HEK293 (cell line): Measurements from ENCODE around the gene SNHG17.

ENCODE experiments used
- CTCF ChIA-PET: fragments of 350-600 bp; formaldehyde crosslinking; extraction: SDS; loops from one replicate; lab custom pipeline; 2021; ENCODE audit warnings: antibody characterized with exemption; lab: Yijun Ruan, JAX
- POLR2A ChIA-PET: fragments of 300-600 bp; formaldehyde crosslinking; extraction: SDS; loops from one replicate; lab custom pipeline; 2020; ENCODE audit warnings: antibody characterized with exemption, inconsistent platforms; lab: Yijun Ruan, JAX
- H3K27ac ChIP-seq: fragments of 200-500 bp; sonication (Bioruptor generic); 2 replicates; pipeline ENCODE4 v1.5.1; 2014; ENCODE audit warnings: low read depth, low read length, control low read depth, inconsistent platforms; ENCODE audit errors: extremely low read depth
- H3K36me3 ChIP-seq, 2 experiments: fragments of 200-500 bp in 1 of 2; sonication (Bioruptor generic) in 1 of 2; 1 replicate in 1 of 2; 2 replicates in 1 of 2; pipeline ENCODE4 v1.5.1; 2014 to 2017; ENCODE audit warnings: inconsistent platforms in 2 of 2, low read length in 2 of 2; ENCODE audit not compliant: control insufficient read depth in 2 of 2, insufficient read depth in 1 of 2
- H3K4me1 ChIP-seq: fragments of 200-500 bp; sonication (Bioruptor generic); 2 replicates; pipeline ENCODE4 v1.5.1; 2014; ENCODE audit warnings: mild to moderate bottlenecking, low read length, inconsistent platforms; ENCODE audit not compliant: control insufficient read depth, insufficient read depth
- H3K4me3 ChIP-seq: 2 replicates; pipeline ENCODE4 v1.5.1; 2011; ENCODE audit warnings: low read depth, mild to moderate bottlenecking, control low read depth, low read length, moderate library complexity
- H3K9me3 ChIP-seq: fragments of 200-500 bp; sonication (Bioruptor generic); 2 replicates; pipeline ENCODE4 v1.5.1; 2014; ENCODE audit warnings: low read depth, low read length, inconsistent platforms; ENCODE audit not compliant: control insufficient read depth, insufficient read depth
- AEBP2 ChIP-seq: fragments of 450-650 bp; formaldehyde crosslinking; IDR thresholded peaks from 2 replicates; pipeline ENCODE4 v1.5.1; 2016; ENCODE audit warnings: missing biosample characterization, missing genetic modification characterization, borderline replicate concordance
- MZF1 ChIP-seq: fragments of 450-650 bp; formaldehyde crosslinking; IDR thresholded peaks from 2 replicates; pipeline ENCODE4 v1.5.1; 2017; ENCODE audit warnings: missing biosample characterization, missing genetic modification characterization, borderline replicate concordance
- OVOL3 ChIP-seq: fragments of 450-650 bp; formaldehyde crosslinking; IDR thresholded peaks from 2 replicates; pipeline ENCODE4 v1.5.1; 2016; ENCODE audit warnings: missing biosample characterization, missing genetic modification characterization
- PRDM2 ChIP-seq: fragments of 450-650 bp; formaldehyde crosslinking; IDR thresholded peaks from 2 replicates; pipeline ENCODE4 v1.5.1; 2016; ENCODE audit warnings: missing biosample characterization, missing genetic modification characterization, borderline replicate concordance
- SETDB1 ChIP-seq: IDR thresholded peaks from one replicate; pipeline ENCODE4 v1.6.1; 2017; ENCODE audit warnings: mild to moderate bottlenecking, low read length, moderate library complexity, mixed read lengths; ENCODE audit not compliant: insufficient read length
- SP2 ChIP-seq: fragments of 450-650 bp; formaldehyde crosslinking; IDR thresholded peaks from 2 replicates; pipeline ENCODE4 v1.5.1; 2016; ENCODE audit warnings: missing biosample characterization, missing genetic modification characterization
- ZBTB1 ChIP-seq: fragments of 450-650 bp; formaldehyde crosslinking; IDR thresholded peaks from 2 replicates; pipeline ENCODE4 v1.5.1; 2016; ENCODE audit warnings: missing biosample characterization, missing genetic modification characterization
- ZNF138 ChIP-seq: fragments of 450-650 bp; formaldehyde crosslinking; IDR thresholded peaks from 2 replicates; pipeline ENCODE4 v1.5.1; 2016; ENCODE audit warnings: missing biosample characterization, missing genetic modification characterization, borderline replicate concordance
- ZNF169 ChIP-seq: fragments of 450-650 bp; formaldehyde crosslinking; IDR thresholded peaks from 2 replicates; pipeline ENCODE4 v1.5.1; 2016; ENCODE audit warnings: missing biosample characterization, missing genetic modification characterization
- ZNF202 ChIP-seq: fragments of 450-650 bp; formaldehyde crosslinking; IDR thresholded peaks from 2 replicates; pipeline ENCODE4 v1.5.1; 2016; ENCODE audit warnings: missing biosample characterization, missing genetic modification characterization, borderline replicate concordance
- ZNF341 ChIP-seq: fragments of 450-650 bp; formaldehyde crosslinking; IDR thresholded peaks from 2 replicates; pipeline ENCODE4; 2016; ENCODE audit warnings: low read depth, missing biosample characterization, missing genetic modification characterization
- ZNF350 ChIP-seq: fragments of 450-650 bp; formaldehyde crosslinking; IDR thresholded peaks from 2 replicates; pipeline ENCODE4 v1.5.0; 2017; ENCODE audit warnings: missing biosample characterization, mild to moderate bottlenecking, missing genetic modification characterization
- ZNF366 ChIP-seq: fragments of 450-650 bp; formaldehyde crosslinking; conservative IDR thresholded peaks from 2 replicates; pipeline ENCODE4 v1.5.1; 2016; ENCODE audit warnings: missing biosample characterization, missing genetic modification characterization
- ZNF521 ChIP-seq: fragments of 450-650 bp; formaldehyde crosslinking; IDR thresholded peaks from 2 replicates; pipeline ENCODE4 v1.5.1; 2017; ENCODE audit warnings: missing biosample characterization, mild to moderate bottlenecking, missing genetic modification characterization
- ZNF548 ChIP-seq: fragments of 450-650 bp; formaldehyde crosslinking; IDR thresholded peaks from 2 replicates; pipeline ENCODE4 v1.5.1; 2016; ENCODE audit warnings: missing biosample characterization, missing genetic modification characterization
- ZNF596 ChIP-seq: fragments of 450-650 bp; IDR thresholded peaks from 2 replicates; pipeline ENCODE4 v1.5.0; 2018; ENCODE audit warnings: missing biosample characterization, mild to moderate bottlenecking, missing genetic modification characterization, moderate library complexity
- ZNF626 ChIP-seq: fragments of 450-650 bp; sonication (Bioruptor Pico); formaldehyde crosslinking; IDR thresholded peaks from 2 replicates; pipeline ENCODE4 v1.5.1; 2018; ENCODE audit warnings: missing biosample characterization, missing genetic modification characterization, inconsistent platforms
- ZNF639 ChIP-seq: fragments of 450-650 bp; formaldehyde crosslinking; IDR thresholded peaks from 2 replicates; pipeline ENCODE4 v1.5.1; 2016; ENCODE audit warnings: missing biosample characterization, missing genetic modification characterization
- ZNF76 ChIP-seq: fragments of 450-650 bp; formaldehyde crosslinking; IDR thresholded peaks from 2 replicates; pipeline ENCODE4; 2016; ENCODE audit warnings: low read depth, missing biosample characterization, missing genetic modification characterization, borderline replicate concordance
- ZNF843 ChIP-seq: fragments of 450-650 bp; formaldehyde crosslinking; IDR thresholded peaks from 2 replicates; pipeline ENCODE4 v1.5.1; 2016; ENCODE audit warnings: missing biosample characterization, missing genetic modification characterization
- ZXDB ChIP-seq: fragments of 450-650 bp; formaldehyde crosslinking; IDR thresholded peaks from 2 replicates; pipeline ENCODE4 v1.5.1; 2016; ENCODE audit warnings: missing biosample characterization, missing genetic modification characterization

SNHG17 gene

GRCh38 chr20:38429301-38429700 lies 5.8 kb downstream of the SNHG17 start:
- H3K4me3 ChIP-seq = no peak overlapping the region
- H3K4me1 ChIP-seq = no peaks in the 10 kb centered on the region
- peaks cover 26 to 99% of the 10 kb centered on the region in 2 experiments for H3K36me3 ChIP-seq
- ChIA-PET POLR2A (interaction anchor here (1.5 to 2.7 kb wide), 2 partner anchors 11 to 43 kb away, joined by 6 read pairs; partner anchors contain the start of gene RALGAPB), CTCF (interaction anchor here (1.2 to 1.7 kb wide), 2 partner anchors 17 to 21 kb away, joined by 3 to 6 read pairs; no protein-coding TSS in a partner anchor)
- TF ChIP-seq ZNF639 (tag by site-specific recombination) = no peak
- no peak for TF ChIP-seq AEBP2
- no peak for TF ChIP-seq ZNF341 (tag by site-specific recombination)
- no peak for TF ChIP-seq PRDM2 (tag by site-specific recombination)
- TF ChIP-seq ZNF626 (tag by site-specific recombination) = no peak
- no peak for TF ChIP-seq ZNF350
- TF ChIP-seq ZNF596 = no peak
- no peak for TF ChIP-seq ZXDB (tag by site-specific recombination)
- TF ChIP-seq ZNF366 (tag by site-specific recombination) = no peak
- H3K9me3 ChIP-seq = no peaks in the 10 kb centered on the region
- no peak overlapping the region for H3K27ac ChIP-seq

GRCh38 chr20:38428800-38429199 lies 6.3 kb downstream of the SNHG17 start:
- peaks cover 30 to 99% of the 10 kb centered on the region in 2 experiments for H3K36me3 ChIP-seq
- ChIA-PET POLR2A (interaction anchor here (1.5 to 2.7 kb wide), 2 partner anchors 11 to 44 kb away, joined by 6 read pairs; partner anchors contain the start of gene RALGAPB), CTCF (interaction anchor here (1.2 to 1.7 kb wide), 2 partner anchors 17 to 20 kb away, joined by 3 to 6 read pairs; no protein-coding TSS in a partner anchor)
- H3K9me3 ChIP-seq = no peaks in the 10 kb centered on the region
- no peaks in the 10 kb centered on the region for H3K4me1 ChIP-seq
- TF ChIP-seq ZBTB1 (no peak), ZNF202 (tag by site-specific recombination) (no peak), SP2 (tag by site-specific recombination) (no peak), ZNF169 (no peak)
- no peak overlapping the region for H3K27ac ChIP-seq
- no peak overlapping the region for H3K4me3 ChIP-seq

- Histone ChIP-seq H3K4me3 (no peak overlapping the region), H3K4me1 (no peaks in the 10 kb centered on the region), H3K27ac (no peak overlapping the region), H3K36me3 (peaks cover 33 to 99% of the 10 kb centered on the region in 2 experiments), H3K9me3 (no peaks in the 10 kb centered on the region)
- ChIA-PET CTCF (interaction anchor here (1.2 kb wide), 1 partner anchor 41 kb away, joined by 3 read pairs; no protein-coding TSS in a partner anchor), POLR2A (interaction anchor here (2.7 kb wide), 1 partner anchor 45 kb away, joined by 6 read pairs; the partner anchor contains the start of gene RALGAPB)
- TF ChIP-seq ZNF843 (tag by site-specific recombination) (no peak), SETDB1 (no peak), ZNF548 (no peak), MZF1 (tag by site-specific recombination) (no peak), ZNF521 (no peak), ZNF639 (tag by site-specific recombination) (no peak), ZXDB (tag by site-specific recombination) (no peak), OVOL3 (no peak), ZNF138 (tag by site-specific recombination) (no peak), ZNF76 (no peak)
Observed at GRCh38 chr20:38427655-38428023, 7.5 kb downstream of the SNHG17 start.
